HG03280 (cell line): Measurements from ENCODE around the gene USH1C.
A peak's percentile ranks its signal among the peaks of the same experiment; 100 is the strongest.

Experiments used
- ATAC-seq: cut with Tn5 transposase; IDR thresholded peaks from one replicate; pipeline ENCODE4 v1.9.1; 2021; ENCODE audit warnings: mild to moderate bottlenecking, moderate library complexity; ENCODE audit not compliant: unreplicated experiment

USH1C gene

DNA sequence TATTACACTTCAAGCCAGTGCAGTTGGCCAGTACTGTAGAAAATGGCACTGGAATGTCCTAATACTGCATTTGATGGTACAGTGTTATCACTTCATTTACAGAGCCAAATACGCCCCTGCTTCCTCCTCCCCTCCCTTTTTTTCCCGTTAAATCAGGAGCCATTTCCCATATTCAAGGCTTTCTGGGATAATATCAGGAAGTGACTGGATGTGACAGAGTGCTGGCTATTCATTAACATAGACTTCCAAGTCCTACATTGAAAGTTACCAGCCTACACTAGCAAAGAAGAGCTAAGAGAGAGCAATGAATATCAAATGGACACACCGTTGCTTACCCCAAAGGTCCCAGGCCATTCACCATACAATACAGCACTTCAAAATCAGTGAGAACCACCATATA, 35.4 kb downstream of the USH1C start:
- no peak for ATAC-seq

DNA sequence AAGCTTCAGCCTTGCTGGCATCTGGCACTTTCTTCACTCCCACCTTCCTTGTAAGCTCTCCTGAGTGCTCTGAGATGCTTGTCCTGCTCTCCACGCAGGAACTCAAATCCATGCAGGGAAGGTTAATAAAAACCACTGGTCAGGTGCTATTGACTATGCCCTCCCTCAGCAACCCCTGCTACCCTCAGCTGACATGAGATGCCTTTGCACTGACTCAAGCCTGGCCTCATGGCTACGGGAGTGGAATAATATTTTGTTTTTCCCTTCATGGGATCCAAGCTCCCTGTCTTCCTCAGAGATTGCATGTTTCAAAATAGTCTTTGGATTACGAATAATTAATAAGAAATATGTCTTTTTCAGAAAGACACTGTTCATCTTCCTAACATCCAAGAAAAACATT, 35.9 kb downstream of the USH1C start:
- ATAC-seq, result no peak

DNA sequence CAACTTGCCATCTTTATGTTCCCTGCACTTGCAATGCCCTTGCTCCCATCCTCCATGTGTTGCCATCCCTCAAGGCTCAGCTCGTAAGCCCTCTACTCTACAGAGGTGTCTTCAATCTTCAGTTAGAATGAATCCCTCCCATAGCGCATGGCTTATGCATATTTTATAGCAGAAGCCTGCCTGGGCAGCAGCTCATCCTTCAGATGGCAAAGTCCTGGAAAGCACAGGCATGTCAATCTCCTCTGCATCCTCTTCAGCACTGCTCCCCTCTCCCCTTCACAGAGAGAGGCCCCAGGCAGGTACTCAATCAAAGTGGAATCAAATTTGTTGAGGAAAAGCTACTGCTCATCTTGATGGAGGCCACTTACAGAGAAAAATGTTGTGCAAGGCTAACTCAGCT, 36.4 kb downstream of the USH1C start:
- no peak for ATAC-seq

DNA sequence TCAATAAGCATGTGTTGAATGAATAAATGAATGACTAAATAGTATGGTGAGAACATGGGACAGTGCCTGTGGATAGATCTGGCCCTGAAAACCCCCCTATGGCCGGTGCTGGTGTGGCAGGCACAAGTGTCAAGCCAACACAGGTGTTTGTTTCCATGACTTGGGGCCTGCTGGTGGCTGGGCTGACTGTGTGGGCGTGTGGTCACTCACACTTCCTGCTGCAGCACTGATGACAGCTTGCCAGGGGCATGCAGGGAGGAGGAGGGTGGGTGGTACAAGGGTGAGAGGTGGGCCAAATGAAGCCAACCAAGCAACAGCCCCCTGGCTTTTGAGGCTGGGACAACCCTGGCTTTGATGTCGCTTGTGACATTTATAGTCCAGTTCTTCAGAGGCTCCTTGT, 37.3 kb downstream of the USH1C start:
- peak; percentile 64 for ATAC-seq

DNA sequence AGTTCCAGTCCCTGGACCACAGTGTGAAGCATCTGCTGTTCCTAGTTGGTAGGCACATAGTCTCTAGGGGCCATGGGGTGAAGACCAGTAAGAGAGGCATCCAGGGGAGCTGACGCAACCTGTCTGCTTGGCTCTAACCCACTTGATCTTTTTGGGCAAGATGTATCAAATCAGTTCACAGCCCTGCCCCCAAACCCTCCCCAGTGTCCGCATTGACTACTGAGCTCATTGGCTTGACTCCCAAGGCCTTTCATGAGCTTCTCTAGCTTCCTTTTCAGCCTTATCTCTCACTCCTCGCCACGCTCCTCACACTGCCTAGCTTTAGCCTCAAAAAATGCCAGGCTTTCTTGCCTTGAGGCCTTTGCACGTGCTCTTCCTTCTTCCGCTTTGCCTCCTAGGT, 37.9 kb downstream of the USH1C start:
- ATAC-seq, result no peak

DNA sequence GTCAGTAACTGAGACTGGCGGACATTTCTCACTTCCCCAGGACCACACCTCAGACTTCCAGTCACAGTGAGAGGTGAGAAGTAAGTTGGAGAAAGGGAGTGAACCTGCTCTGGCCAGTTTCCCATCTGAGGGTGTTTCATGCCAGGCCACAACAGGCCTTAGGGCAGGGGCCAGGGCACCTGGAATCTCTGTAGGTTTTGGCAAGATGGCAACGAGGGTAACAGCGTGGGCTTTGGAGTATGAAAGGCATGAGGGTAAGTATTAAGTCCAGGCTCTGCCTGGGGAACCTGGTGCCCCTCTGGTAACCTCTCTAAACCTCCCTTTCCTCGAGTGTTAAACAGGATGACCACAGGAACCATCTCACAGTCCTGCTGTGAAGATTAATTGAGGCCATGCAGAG, 39.1 kb downstream of the USH1C start:
- no peak for ATAC-seq

DNA sequence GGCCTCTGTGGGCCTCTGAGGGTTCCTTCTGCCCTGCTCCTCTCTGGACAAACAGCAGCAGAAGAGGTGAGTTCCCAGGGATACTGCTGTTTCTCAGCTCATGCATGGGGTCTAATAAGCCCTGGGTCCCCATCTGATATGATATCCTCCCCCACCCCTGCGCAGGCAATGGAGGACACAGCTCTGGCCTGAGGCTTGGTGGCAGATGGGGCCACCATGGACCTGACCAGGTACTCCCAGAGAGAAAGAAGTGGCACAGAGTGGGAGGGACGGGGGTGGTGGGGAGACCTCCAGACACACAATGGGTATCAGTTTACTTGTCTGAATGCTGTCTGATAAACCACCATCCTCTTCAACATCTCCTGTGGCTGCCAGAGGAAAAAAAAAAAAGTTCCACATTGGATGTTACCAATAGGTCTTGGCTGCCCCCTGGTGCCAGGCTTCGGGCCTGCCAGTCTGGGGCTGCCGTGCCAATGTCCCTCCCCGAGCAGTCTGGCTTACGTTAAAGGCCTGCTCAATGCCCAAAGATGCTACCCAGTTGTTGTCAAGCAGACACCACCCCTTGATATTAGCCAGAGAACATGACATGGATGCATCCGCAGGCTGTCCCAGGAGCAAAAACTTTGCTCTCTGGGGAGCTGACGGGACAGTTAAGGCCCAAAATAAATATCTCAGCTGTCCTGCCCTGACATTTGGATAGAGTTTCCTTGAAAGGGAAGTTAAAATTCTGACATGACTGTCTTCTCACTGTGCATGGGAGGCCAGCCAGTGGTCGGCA, 39.7 kb downstream of the USH1C start:
- ATAC-seq, result no peak

DNA sequence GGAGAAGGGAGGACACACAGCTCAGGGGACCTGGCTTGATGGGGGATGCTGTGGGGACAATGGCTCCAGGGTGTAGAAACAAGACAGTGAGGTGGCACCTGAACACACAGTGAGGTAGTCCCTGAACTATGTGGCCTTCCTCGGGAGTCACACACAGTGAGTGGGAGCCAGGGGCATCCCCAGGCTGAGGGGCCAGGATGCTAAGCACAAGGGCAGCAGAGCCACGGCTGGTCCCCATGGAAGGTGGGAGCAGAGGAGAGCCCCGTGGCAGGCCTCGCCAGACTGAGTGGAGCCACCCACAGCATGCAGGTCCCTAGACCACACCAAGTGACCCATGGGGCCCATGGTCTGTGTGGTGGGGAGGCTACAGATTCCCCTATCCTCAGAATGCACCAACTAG, 41.6 kb downstream of the USH1C start:
- no peak for ATAC-seq

DNA sequence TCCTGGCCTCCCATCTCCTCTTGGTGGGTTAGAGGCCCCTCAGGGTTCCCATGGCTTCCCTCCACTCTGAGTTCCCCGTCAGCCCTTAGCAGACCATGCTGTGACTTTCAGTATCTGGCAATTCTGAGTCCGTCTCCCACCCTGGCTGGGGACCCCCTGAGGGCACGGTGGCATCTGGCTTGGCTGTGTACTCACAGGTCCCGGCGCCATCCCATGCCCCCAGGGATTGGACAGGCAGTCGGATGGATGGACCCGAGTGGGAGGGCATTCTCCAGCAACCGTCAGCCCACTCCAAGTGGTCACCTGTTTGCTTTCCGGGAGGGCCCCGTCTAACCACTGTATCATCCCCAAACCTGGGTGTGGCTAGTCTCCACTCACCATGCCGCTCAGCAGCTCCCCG, 43.5 kb downstream of the USH1C start:
- ATAC-seq, result no peak

DNA sequence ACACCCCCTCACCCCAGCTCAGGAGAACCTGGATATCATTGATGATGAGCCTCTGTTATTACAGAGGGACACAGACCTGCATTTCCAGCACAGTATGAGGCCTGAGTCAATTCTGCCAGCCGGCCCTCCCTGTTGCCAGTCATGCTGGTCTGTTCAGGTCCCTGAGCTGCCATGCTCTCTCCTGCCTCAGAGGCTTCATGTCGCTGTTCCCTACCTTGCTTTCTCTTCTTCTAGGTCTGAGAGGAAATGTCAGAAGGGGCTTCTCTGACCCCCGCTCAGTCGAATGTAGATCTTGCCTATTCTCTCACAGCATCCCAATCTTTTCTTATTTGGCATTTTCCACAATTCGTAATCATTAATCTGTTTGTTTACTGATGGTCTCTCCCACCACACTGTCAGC, 45.7 kb downstream of the USH1C start:
- no peak for ATAC-seq

DNA sequence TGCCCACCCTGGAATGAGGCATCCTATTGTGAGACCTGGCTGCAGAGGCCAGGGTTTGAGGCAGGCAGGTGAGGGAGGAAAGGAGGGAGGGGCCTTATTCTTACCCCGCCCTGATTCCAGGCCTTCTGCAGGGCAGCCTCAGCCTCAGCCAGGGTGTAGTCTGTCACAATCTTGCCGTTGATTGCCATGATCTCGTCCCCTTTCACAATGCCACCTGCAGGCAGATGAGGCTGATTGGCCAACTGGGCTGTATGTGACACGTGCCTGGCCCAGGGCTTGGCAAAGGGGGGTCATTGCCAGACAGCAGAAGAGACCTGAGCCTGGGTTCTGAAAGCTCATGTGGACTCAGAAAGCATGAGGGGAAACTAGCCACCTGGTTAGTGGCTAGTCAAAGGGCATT, 46.2 kb downstream of the USH1C start:
- ATAC-seq, result no peak

DNA sequence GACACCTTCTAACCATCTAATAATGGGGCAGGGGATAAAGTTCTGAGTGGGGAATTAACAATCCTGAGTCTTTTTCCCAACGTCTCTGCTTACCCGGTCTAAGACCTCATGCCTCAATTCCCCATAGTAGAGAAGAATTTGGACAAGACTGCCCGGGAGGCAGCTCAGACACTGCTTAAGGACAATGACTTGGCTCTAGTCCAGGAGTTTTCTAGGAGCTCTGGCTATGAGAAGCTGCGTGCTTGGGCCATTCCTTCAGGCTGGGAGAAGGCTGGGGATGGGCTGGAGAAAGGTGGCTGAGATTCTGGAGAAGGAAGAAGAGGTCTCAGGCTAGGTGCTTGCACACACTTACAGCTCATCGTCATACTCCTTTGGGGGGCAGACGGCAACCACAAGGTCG, 47.8 kb downstream of the USH1C start:
- no peak for ATAC-seq

DNA sequence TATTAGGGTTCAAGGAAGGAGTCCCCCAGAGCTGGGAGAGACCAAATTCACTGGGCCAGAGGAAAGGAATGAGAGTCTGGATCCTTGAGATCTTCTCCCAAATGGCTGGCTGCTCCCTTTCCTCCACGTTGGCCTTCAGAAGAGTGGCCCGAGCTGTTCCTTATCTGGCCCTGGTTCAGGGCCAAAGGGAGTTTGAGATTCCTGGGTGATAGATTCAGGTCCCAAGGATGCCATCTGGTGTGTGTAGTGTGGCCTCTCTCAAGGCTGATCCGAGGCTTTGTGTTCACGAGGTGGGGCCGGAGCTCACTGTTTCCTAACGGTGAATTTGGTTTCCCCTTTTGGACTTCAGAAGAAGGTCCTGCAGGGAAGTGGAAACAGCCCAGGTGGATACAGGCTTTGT, 50.2 kb downstream of the USH1C start:
- no peak for ATAC-seq

DNA sequence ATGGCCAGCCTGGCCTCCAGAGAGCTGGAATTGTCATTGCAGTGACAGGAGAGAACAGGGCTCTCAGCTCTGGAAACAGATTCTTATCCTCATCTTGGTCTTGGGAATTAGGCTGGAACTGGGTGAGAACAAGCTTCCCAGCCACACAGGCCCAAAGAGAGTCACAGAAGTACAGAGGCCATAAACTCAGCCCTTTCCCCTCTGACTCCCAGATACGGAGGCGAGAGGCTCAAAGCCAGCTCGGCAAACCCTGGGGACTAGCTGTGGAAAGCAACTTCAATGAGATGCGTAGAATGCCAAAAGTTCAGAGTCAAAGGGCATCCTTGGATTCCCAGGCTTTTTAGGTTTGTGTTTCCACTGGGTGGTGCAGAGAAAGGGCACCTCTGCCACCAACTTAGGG, 53.3 kb downstream of the USH1C start:
- ATAC-seq, result no peak

DNA sequence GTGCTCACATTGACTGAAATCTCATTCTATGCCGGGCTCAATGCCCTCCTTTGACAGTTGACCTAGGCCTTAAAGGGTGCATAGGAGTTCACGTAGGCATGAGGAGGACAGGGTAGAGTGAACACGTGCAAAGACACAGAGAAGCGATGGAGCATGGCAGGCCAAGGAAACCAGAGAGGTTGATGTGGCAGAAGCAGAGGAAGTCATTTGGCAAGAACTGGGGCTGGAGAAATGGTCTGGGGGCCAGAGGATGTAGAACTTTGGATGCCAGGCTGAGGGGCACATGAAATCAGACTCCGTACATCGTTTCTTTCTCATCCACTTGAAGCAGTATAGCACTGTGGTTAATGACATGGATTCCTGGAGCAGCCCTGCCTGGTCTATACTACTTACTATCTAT, 54.0 kb downstream of the USH1C start:
- ATAC-seq, result no peak

DNA sequence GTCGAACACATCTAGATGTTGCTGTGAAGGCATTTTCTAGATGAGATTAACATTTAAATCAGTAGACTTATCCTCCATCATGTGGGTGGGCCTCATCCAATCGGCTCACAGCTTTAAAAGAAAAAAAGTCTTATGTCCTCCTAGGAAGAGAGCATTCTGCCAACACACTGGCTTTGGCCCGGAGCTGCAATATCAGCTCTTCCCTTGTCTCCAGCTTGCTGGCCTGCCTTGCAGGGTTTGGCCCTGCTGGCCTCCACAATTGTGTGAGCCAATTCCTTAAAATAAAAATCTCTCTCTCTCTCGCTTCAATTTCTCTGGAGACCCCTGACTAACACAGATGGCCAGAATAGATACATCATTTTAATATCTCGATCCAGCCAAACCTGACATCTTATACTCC, 54.5 kb downstream of the USH1C start:
- no peak for ATAC-seq

DNA sequence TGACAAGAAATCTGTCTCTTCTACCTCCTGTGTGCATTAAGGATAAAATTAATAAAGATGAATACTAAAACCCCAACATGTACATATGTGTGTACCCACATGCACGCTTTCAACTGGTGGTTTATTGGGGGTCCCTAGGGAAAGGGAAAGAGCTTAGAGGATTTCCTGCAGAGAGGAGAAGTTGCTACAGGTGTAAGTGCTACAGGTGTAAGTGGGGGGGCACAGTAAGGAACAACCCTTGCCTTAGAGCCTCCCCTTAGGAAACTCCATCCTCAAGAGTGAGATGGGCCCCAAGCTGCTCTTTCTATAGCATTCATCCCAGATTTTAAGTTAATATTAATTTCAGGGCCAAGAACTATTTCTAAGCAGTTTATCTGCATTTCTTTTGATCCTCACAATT, 55.7 kb downstream of the USH1C start:
- ATAC-seq, result no peak

DNA sequence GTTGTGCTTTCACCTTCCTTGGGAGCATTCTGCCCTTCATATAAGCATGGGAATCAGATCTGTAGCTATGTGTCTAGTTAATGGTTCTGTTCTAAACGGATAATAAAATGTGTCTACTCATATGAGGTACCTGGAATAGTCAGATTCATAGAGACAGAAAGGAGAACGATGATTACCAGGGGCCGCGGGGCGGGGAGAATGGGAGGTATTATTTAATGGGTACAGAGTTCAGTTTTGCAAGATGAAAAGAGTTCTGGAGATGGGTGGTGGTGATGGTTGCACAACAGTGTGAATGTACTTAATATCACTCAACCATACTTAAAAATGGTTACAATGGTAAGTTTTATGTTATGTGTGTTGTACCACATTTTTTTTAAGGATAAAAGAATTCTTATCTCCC, 57.6 kb downstream of the USH1C start:
- ATAC-seq, result no peak

DNA sequence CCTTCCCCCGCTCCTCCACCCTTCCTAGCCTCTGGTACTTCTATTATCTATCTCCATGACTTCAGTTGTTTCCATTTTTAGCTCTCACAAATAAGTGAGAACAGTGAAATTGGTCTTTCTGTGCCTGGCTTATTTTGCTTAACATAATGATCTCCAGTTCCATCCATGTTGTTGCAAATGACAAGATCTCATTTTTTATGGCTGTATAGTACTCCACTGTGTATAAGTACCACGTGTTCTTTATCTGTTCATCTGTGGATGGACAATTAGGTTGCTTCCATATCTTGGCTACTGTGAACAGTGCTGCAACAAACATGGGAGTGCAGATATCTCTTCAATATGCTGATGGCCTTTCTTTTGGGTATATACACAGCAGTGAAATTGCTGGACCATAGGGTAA, 60.7 kb downstream of the USH1C start:
- no peak for ATAC-seq

DNA sequence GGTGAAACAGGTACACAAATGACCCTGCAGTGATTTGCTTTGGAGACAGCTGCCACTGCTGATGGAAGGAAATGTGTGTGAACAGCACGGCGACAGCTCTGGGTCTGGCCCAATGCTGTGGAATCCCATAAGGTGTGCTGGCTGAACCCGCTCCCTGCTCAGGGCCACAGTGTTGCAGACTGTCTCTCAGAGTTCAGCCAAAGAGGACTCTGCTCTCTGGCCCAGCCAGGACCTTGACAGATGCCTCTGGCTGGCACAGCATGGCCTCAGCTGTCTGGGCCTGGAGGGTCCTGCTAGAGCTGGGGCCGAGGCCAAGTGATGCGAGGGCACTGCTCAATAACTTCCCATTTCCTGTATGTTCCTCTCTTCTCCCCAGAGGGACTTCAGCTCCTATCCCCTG, 62.3 kb downstream of the USH1C start:
- ATAC-seq, result no peak

DNA sequence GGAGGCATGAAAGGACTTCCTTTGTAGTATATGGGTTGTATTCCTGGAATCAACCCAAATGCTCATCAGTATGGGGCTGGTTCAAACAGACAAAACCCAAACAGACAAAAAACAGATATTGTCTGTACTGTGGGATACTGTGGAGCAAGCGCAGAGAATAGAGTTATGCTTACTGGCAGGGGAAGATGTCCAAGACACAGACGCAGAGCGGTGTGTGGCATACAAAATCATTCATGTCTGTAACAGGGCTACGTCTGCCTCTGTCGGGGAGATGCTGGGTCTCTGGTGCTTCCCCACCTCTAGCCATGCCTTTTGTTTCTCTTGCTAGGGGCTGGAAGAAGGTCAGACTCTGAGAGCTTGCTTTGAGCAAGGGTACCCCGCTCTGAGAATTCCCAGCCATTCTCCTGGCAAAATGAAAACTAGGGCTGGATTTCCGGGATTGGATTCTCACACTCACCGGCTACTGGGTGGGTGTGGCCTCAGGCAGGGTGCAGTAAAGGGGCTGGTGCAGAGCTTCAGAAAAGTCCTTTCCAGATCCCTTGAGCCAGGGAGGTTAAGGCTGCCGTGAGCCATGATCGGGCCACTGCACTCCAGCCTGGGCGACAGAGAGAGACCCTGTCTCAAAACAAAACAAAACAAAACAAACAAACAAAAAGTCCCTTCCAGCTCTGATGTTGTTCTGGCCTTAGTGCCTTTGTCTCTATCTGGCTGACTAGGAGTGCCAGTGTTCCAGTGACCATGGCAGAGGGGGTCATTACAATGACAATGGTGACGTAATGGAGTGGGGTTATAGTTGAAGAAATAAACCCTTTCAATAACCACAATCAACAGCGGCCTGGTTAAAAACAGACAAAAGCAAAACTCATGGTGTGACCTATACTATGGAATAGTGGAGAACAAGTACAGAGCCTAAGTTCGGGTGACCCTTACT, 64.7 kb downstream of the USH1C start:
- ATAC-seq, result no peak

DNA sequence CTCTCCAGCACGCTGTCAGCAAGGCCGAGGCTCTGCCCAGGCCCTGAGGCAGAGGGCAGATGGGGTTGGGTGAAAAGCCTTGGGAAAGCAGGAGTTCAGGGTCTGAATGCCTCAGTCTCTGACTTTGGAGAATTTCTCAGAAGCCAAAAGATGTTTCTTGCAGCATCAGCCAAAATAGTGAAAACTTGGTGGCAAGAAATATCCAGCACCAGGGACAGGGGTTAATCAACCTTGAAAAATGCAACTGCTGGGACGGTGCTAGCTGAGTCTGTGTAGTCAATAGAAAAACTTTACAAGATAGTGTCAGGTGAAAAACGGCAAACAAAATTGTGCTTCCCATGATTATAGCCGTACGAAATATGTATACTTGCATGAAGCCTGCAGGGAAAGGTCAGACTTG, 66.1 kb downstream of the USH1C start:
- ATAC-seq, result no peak
